GM19397 (cell line): ENCODE results near the gene EMSY.

Experiments
- ATAC-seq: cut with Tn5 transposase; IDR thresholded peaks from one replicate; pipeline ENCODE4 v1.9.1; 2021; ENCODE audit warnings: mild to moderate bottlenecking, moderate library complexity; ENCODE audit not compliant: unreplicated experiment

The EMSY gene

GRCh38 chr11:76512851-76513653, 68.2 kb downstream of the EMSY start:
- ATAC-seq = no peak

GRCh38 chr11:76513654-76514034, 68.8 kb downstream of the EMSY start:
- ATAC-seq = no peak

GRCh38 chr11:76515494-76515893, 70.7 kb downstream of the EMSY start:
- no peak for ATAC-seq

- ATAC-seq = no peak
Measured at GRCh38 chr11:76523147-76523546, 78.3 kb downstream of the EMSY start.

GRCh38 chr11:76523786-76524436, 79.1 kb downstream of the EMSY start:
- ATAC-seq = no peak

GRCh38 chr11:76524461-76524860, 79.6 kb downstream of the EMSY start:
- ATAC-seq = no peak

GRCh38 chr11:76524919-76525318, 80.1 kb downstream of the EMSY start:
- ATAC-seq = no peak

GRCh38 chr11:76526878-76527277, 82.1 kb downstream of the EMSY start:
- ATAC-seq = no peak

GRCh38 chr11:76542436-76542835, 97.6 kb downstream of the EMSY start:
- ATAC-seq = no peak

GRCh38 chr11:76543006-76543703, 98.3 kb downstream of the EMSY start:
- no peak for ATAC-seq

GRCh38 chr11:76550781-76551180, 106.0 kb downstream of the EMSY start:
- ATAC-seq = no peak

GRCh38 chr11:76551400-76551799, 106.6 kb downstream of the EMSY start:
- ATAC-seq = no peak

GRCh38 chr11:76552987-76553386, 108.2 kb downstream of the EMSY start:
- no peak for ATAC-seq

- no peak for ATAC-seq
Measured at GRCh38 chr11:76553554-76554476, 109.0 kb downstream of the EMSY start.

GRCh38 chr11:76554767-76555166, 109.9 kb downstream of the EMSY start:
- no peak for ATAC-seq

GRCh38 chr11:76557466-76557865, 112.6 kb downstream of the EMSY start:
- no peak for ATAC-seq

- ATAC-seq = no peak
Measured at GRCh38 chr11:76558473-76558872, 113.7 kb downstream of the EMSY start.

- ATAC-seq = no peak
Measured at GRCh38 chr11:76558891-76559290, 114.1 kb downstream of the EMSY start.

- ATAC-seq = no peak
Measured at GRCh38 chr11:76559346-76559745, 114.5 kb downstream of the EMSY start.

GRCh38 chr11:76560219-76560618, 115.4 kb downstream of the EMSY start:
- no peak for ATAC-seq

GRCh38 chr11:76561245-76561644, 116.4 kb downstream of the EMSY start:
- no peak for ATAC-seq
